ENCODE data around the gene PTPRG.

GRCh38 chr3:62312201-62312600, 750.8 kb downstream of the PTPRG start:
- TF ChIP-seq, protein P1, sequence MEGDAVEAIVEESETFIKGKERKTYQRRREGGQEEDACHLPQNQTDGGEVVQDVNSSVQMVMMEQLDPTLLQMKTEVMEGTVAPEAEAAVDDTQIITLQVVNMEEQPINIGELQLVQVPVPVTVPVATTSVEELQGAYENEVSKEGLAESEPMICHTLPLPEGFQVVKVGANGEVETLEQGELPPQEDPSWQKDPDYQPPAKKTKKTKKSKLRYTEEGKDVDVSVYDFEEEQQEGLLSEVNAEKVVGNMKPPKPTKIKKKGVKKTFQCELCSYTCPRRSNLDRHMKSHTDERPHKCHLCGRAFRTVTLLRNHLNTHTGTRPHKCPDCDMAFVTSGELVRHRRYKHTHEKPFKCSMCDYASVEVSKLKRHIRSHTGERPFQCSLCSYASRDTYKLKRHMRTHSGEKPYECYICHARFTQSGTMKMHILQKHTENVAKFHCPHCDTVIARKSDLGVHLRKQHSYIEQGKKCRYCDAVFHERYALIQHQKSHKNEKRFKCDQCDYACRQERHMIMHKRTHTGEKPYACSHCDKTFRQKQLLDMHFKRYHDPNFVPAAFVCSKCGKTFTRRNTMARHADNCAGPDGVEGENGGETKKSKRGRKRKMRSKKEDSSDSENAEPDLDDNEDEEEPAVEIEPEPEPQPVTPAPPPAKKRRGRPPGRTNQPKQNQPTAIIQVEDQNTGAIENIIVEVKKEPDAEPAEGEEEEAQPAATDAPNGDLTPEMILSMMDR (IDR thresholded peaks at IDR 0.05): no peak
- no peak for TF ChIP-seq POLR2A (IDR thresholded peaks at IDR 0.05)
